ENCODE results near the gene HMGN4.
A peak's percentile ranks its signal among the peaks of the same experiment; 100 is the strongest.

The HMGN4 gene

DNA sequence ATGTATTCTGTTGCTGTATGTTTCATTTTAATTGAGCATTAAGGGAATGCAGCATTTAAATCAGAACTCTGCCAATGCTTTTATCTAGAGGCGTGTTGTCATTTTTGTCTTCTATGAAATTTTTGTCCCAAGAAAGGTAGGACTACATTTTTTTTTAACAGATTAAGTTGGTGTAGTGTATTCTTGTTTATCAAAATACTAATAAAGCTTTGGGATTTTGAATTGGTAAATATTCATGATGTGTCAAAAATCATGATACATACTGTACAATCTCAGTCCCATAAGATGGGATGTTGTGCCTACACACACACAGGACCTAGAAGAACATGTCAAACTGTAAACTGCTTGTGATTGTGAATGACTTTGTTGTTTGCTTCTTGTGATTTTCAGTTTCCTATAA lies 11.2 kb upstream of the HMGN4 start:
- H3K4ac ChIP-seq (ENCODE audit: low read length): no peak overlapping the region
- no peak overlapping the region for H2AFZ ChIP-seq (ENCODE audit: low read length)
- peaks cover 0 to 10% (median 0%) of the 10 kb centered on the region in 3 experiments for H3K27me3 ChIP-seq (ENCODE audit: control insufficient read depth in 3 of 3, insufficient read depth in 3 of 3, low read depth in 1 of 3, low read length in 3 of 3)
- no peak overlapping the region for H3K18ac ChIP-seq (ENCODE audit: low read length)
- no peaks in the 10 kb centered on the region for H3K79me1 ChIP-seq (ENCODE audit: low read depth, low read length)
- no peak overlapping the region for H2AK5ac ChIP-seq (ENCODE audit: low read depth, low read length)
- no peaks in the 10 kb centered on the region for H3K9me3 ChIP-seq (replicated peaks in 1 of 2; ENCODE audit: control insufficient read depth in 2 of 2, insufficient read depth in 1 of 2, low read depth in 1 of 2, low read length in 2 of 2)
- no peak for DNase-seq (ENCODE audit: low spot score)
- no CpG with 5 or more reads among the region's 1 CpG for WGBS, 2 donors (ENCODE audit: extremely low coverage in 2 of 2, insufficient read length in 2 of 2, insufficient replicate concordance in 1 of 2)
- H2BK12ac ChIP-seq (ENCODE audit: low read length): no peak overlapping the region
- H2BK120ac ChIP-seq (ENCODE audit: low read depth, low read length): no peak overlapping the region
- H3K23ac ChIP-seq (ENCODE audit: low read depth, low read length, poor library complexity): no peak overlapping the region
- H3K9ac ChIP-seq (ENCODE audit: low read depth, low read length, poor library complexity): no peak overlapping the region
- H2BK5ac ChIP-seq (ENCODE audit: low read length): no peak overlapping the region
- no peak overlapping the region for H3K4me3 ChIP-seq (ENCODE audit: low read length in 2 of 2)
- no peak overlapping the region for H4K91ac ChIP-seq (ENCODE audit: low read depth, low read length, poor library complexity)
- H2BK15ac ChIP-seq (ENCODE audit: low read length): no peak overlapping the region
- H3K4me2 ChIP-seq (ENCODE audit: insufficient read depth, low read length, poor library complexity, severe bottlenecking): no peak overlapping the region
- no peak overlapping the region for H4K8ac ChIP-seq (ENCODE audit: low read depth, low read length)
- no peak overlapping the region for H3K27ac ChIP-seq (replicated peaks; ENCODE audit: low read length)
- H3K36me3 ChIP-seq (replicated peaks in 1 of 2; ENCODE audit: control insufficient read depth in 2 of 2, insufficient read depth in 2 of 2, low read length in 2 of 2): no peaks in the 10 kb centered on the region
- H3K14ac ChIP-seq (ENCODE audit: low read length): no peak overlapping the region
- H3K4me1 ChIP-seq (ENCODE audit: control insufficient read depth in 2 of 2, insufficient read depth in 1 of 2, low read depth in 1 of 2, low read length in 2 of 2): peaks cover 0 to 2% of the 10 kb centered on the region in 2 donors

- Histone ChIP-seq H2AK5ac (ENCODE audit: low read depth, low read length) (no peak overlapping the region), H4K8ac (ENCODE audit: low read depth, low read length) (no peak overlapping the region), H3K36me3 (replicated peaks in 1 of 2; ENCODE audit: control insufficient read depth in 2 of 2, insufficient read depth in 2 of 2, low read length in 2 of 2) (no peaks in the 10 kb centered on the region), H2BK120ac (ENCODE audit: low read depth, low read length) (no peak overlapping the region), H3K18ac (ENCODE audit: low read length) (no peak overlapping the region), H2BK5ac (ENCODE audit: low read length) (no peak overlapping the region), H3K23ac (ENCODE audit: low read depth, low read length, poor library complexity) (no peak overlapping the region), H3K4me3 (ENCODE audit: low read length in 2 of 2) (no peak overlapping the region), H3K9me3 (replicated peaks in 1 of 2; ENCODE audit: control insufficient read depth in 2 of 2, insufficient read depth in 1 of 2, low read depth in 1 of 2, low read length in 2 of 2) (no peaks in the 10 kb centered on the region), H2BK15ac (ENCODE audit: low read length) (no peak overlapping the region), H3K9ac (ENCODE audit: low read depth, low read length, poor library complexity) (no peak overlapping the region), H3K14ac (ENCODE audit: low read length) (no peak overlapping the region), H3K4ac (ENCODE audit: low read length) (no peak overlapping the region), H3K79me1 (ENCODE audit: low read depth, low read length) (no peaks in the 10 kb centered on the region), H4K91ac (ENCODE audit: low read depth, low read length, poor library complexity) (no peak overlapping the region), H3K27me3 (ENCODE audit: control insufficient read depth in 3 of 3, insufficient read depth in 3 of 3, low read depth in 1 of 3, low read length in 3 of 3) (peaks cover 0 to 10% (median 0%) of the 10 kb centered on the region in 3 experiments), H3K4me2 (ENCODE audit: insufficient read depth, low read length, poor library complexity, severe bottlenecking) (no peak overlapping the region), H3K4me1 (ENCODE audit: control insufficient read depth in 2 of 2, insufficient read depth in 1 of 2, low read depth in 1 of 2, low read length in 2 of 2) (peaks cover 0 to 1% of the 10 kb centered on the region in 2 donors), H3K27ac (replicated peaks; ENCODE audit: low read length) (no peak overlapping the region), H2AFZ (ENCODE audit: low read length) (no peak overlapping the region), H2BK12ac (ENCODE audit: low read length) (no peak overlapping the region)
- no CpG with 5 or more reads among the region's 2 CpGs for WGBS, 2 donors (ENCODE audit: extremely low coverage in 2 of 2, insufficient read length in 2 of 2, insufficient replicate concordance in 1 of 2)
- DNase-seq (ENCODE audit: low spot score): no peak
These were observed 8.0 kb upstream of the HMGN4 start for GRCh38 chr6:26530203-26530602.

GRCh38 chr6:26531897-26532296 lies 6.3 kb upstream of the HMGN4 start:
- no peaks in the 10 kb centered on the region for H3K36me3 ChIP-seq (replicated peaks in 1 of 2; ENCODE audit: control insufficient read depth in 2 of 2, insufficient read depth in 2 of 2, low read length in 2 of 2)
- peaks cover 0 to 8% (median 0%) of the 10 kb centered on the region in 3 experiments for H3K27me3 ChIP-seq (ENCODE audit: control insufficient read depth in 3 of 3, insufficient read depth in 3 of 3, low read depth in 1 of 3, low read length in 3 of 3)
- no peak overlapping the region for H3K9ac ChIP-seq (ENCODE audit: low read depth, low read length, poor library complexity)
- H3K4me3 ChIP-seq (ENCODE audit: low read length in 2 of 2): no peak overlapping the region
- no peak overlapping the region for H3K18ac ChIP-seq (ENCODE audit: low read length)
- no peak overlapping the region for H3K4ac ChIP-seq (ENCODE audit: low read length)
- no peak overlapping the region for H3K14ac ChIP-seq (ENCODE audit: low read length)
- peak overlapping the region; percentile 11 for H2AFZ ChIP-seq (ENCODE audit: low read length)
- no peak overlapping the region for H3K4me2 ChIP-seq (ENCODE audit: insufficient read depth, low read length, poor library complexity, severe bottlenecking)
- no peak overlapping the region for H2BK12ac ChIP-seq (ENCODE audit: low read length)
- H4K8ac ChIP-seq (ENCODE audit: low read depth, low read length): no peak overlapping the region
- H3K9me3 ChIP-seq (replicated peaks in 1 of 2; ENCODE audit: control insufficient read depth in 2 of 2, insufficient read depth in 1 of 2, low read depth in 1 of 2, low read length in 2 of 2): no peaks in the 10 kb centered on the region
- no peak overlapping the region for H2BK120ac ChIP-seq (ENCODE audit: low read depth, low read length)
- H3K4me1 ChIP-seq (ENCODE audit: control insufficient read depth in 2 of 2, insufficient read depth in 1 of 2, low read depth in 1 of 2, low read length in 2 of 2): peaks cover 0 to 3% of the 10 kb centered on the region in 2 donors
- DNase-seq (ENCODE audit: low spot score): no peak
- H3K23ac ChIP-seq (ENCODE audit: low read depth, low read length, poor library complexity): no peak overlapping the region
- H3K79me1 ChIP-seq (ENCODE audit: low read depth, low read length): no peaks in the 10 kb centered on the region
- H3K27ac ChIP-seq (replicated peaks; ENCODE audit: low read length): no peak overlapping the region
- H4K91ac ChIP-seq (ENCODE audit: low read depth, low read length, poor library complexity): no peak overlapping the region
- no CpG with 5 or more reads among the region's 1 CpG for WGBS, 2 donors (ENCODE audit: extremely low coverage in 2 of 2, insufficient read length in 2 of 2, insufficient replicate concordance in 1 of 2)
- H2BK15ac ChIP-seq (ENCODE audit: low read length): no peak overlapping the region
- no peak overlapping the region for H2BK5ac ChIP-seq (ENCODE audit: low read length)
- no peak overlapping the region for H2AK5ac ChIP-seq (ENCODE audit: low read depth, low read length)

- peak overlapping the region; percentile 62 to 88 for H3K4me3 ChIP-seq (ENCODE audit: low read length in 2 of 2)
- no CpG with 5 or more reads among the region's 28 CpGs for WGBS, 2 donors (ENCODE audit: extremely low coverage in 2 of 2, insufficient read length in 2 of 2, insufficient replicate concordance in 1 of 2)
- DNase-seq (ENCODE audit: low spot score): peak; percentile 93
These were observed 5.3 kb upstream of the HMGN4 start for GRCh38 chr6:26532699-26533531.

More at GRCh38 chr6:26532699-26533531, 5.3 kb upstream of the HMGN4 start:
- H3K27me3 ChIP-seq (ENCODE audit: control insufficient read depth in 3 of 3, insufficient read depth in 3 of 3, low read depth in 1 of 3, low read length in 3 of 3): peaks cover 0 to 8% (median 0%) of the 10 kb centered on the region in 3 experiments
- no peaks in the 10 kb centered on the region for H3K9me3 ChIP-seq (replicated peaks in 1 of 2; ENCODE audit: control insufficient read depth in 2 of 2, insufficient read depth in 1 of 2, low read depth in 1 of 2, low read length in 2 of 2)
- H3K9ac ChIP-seq (ENCODE audit: low read depth, low read length, poor library complexity): no peak overlapping the region
- H3K14ac ChIP-seq (ENCODE audit: low read length): no peak overlapping the region
- H3K36me3 ChIP-seq (replicated peaks in 1 of 2; ENCODE audit: control insufficient read depth in 2 of 2, insufficient read depth in 2 of 2, low read length in 2 of 2): no peaks in the 10 kb centered on the region
- no peak overlapping the region for H2BK15ac ChIP-seq (ENCODE audit: low read length)
- no peak overlapping the region for H2BK5ac ChIP-seq (ENCODE audit: low read length)
- no peak overlapping the region for H4K91ac ChIP-seq (ENCODE audit: low read depth, low read length, poor library complexity)
- H3K4ac ChIP-seq (ENCODE audit: low read length): no peak overlapping the region
- H3K79me1 ChIP-seq (ENCODE audit: low read depth, low read length): no peaks in the 10 kb centered on the region
- H3K27ac ChIP-seq (replicated peaks; ENCODE audit: low read length): peak overlapping the region; percentile 61
- H4K8ac ChIP-seq (ENCODE audit: low read depth, low read length): no peak overlapping the region
- no peak overlapping the region for H3K4me2 ChIP-seq (ENCODE audit: insufficient read depth, low read length, poor library complexity, severe bottlenecking)
- H2AK5ac ChIP-seq (ENCODE audit: low read depth, low read length): no peak overlapping the region
- H3K18ac ChIP-seq (ENCODE audit: low read length): peak overlapping the region; percentile 27
- H2BK12ac ChIP-seq (ENCODE audit: low read length): no peak overlapping the region
- peaks cover 0 to 3% of the 10 kb centered on the region in 2 donors for H3K4me1 ChIP-seq (ENCODE audit: control insufficient read depth in 2 of 2, insufficient read depth in 1 of 2, low read depth in 1 of 2, low read length in 2 of 2)
- H2AFZ ChIP-seq (ENCODE audit: low read length): peak overlapping the region; percentile 92
- H2BK120ac ChIP-seq (ENCODE audit: low read depth, low read length): no peak overlapping the region
- H3K23ac ChIP-seq (ENCODE audit: low read depth, low read length, poor library complexity): no peak overlapping the region

Data from neuronal stem cell (in vitro differentiated cells).